Loucy (cell line): Measurements from ENCODE around the gene ITGA6.
A peak's percentile ranks its signal among the peaks of the same experiment; 100 is the strongest.

Experiments used
- H2AFZ ChIP-seq: fragments of 200-600 bp; sonication (generic); 2 replicates; pipeline ENCODE4 v1.6.0; 2016; ENCODE audit warnings: antibody characterized with exemption, mild to moderate bottlenecking, low read length, moderate library complexity
- H3F3A ChIP-seq: fragments of 200-600 bp; 2 replicates; pipeline ENCODE4 v1.6.0; 2016; ENCODE audit warnings: antibody characterized with exemption, low read depth, mild to moderate bottlenecking
- H3K27me3 ChIP-seq: fragments of 200-600 bp; sonication (generic); 2 replicates; pipeline ENCODE4 v1.6.1; 2014; ENCODE audit warnings: low read length, mild to moderate bottlenecking; ENCODE audit not compliant: insufficient read depth, poor library complexity, severe bottlenecking
- H3K36me3 ChIP-seq: fragments of 200-600 bp; sonication (generic); 2 replicates; pipeline ENCODE4 v1.6.1; 2016; ENCODE audit warnings: low read length; ENCODE audit not compliant: insufficient read depth
- H3K4me1 ChIP-seq: fragments of 200-600 bp; sonication (generic); 2 replicates; pipeline ENCODE4 v1.5.1; 2014; ENCODE audit warnings: low read length, mild to moderate bottlenecking; ENCODE audit not compliant: insufficient read depth, poor library complexity, severe bottlenecking
- H3K4me2 ChIP-seq: fragments of 200-600 bp; sonication (generic); 2 replicates; pipeline ENCODE4 v1.6.0; 2014; ENCODE audit warnings: antibody characterized with exemption, low read length, low read depth, mild to moderate bottlenecking; ENCODE audit not compliant: poor library complexity, severe bottlenecking
- H3K4me3 ChIP-seq: fragments of 200-600 bp; sonication (generic); 2 replicates; pipeline ENCODE4 v1.5.1; 2014; ENCODE audit warnings: low read length, mild to moderate bottlenecking, mixed read lengths; ENCODE audit not compliant: poor library complexity, severe bottlenecking
- H3K79me2 ChIP-seq: fragments of 200-600 bp; sonication (generic); 2 replicates; pipeline ENCODE4 v1.6.1; 2014; ENCODE audit warnings: low read length; ENCODE audit not compliant: insufficient read depth
- H3K9ac ChIP-seq: fragments of 200-600 bp; sonication (generic); 2 replicates; pipeline ENCODE4 v1.6.0; 2014; ENCODE audit warnings: mild to moderate bottlenecking, low read depth, low read length, moderate library complexity; ENCODE audit not compliant: poor library complexity, severe bottlenecking
- H3K9me2 ChIP-seq: fragments of 200-600 bp; sonication (generic); replicated peaks from 2 replicates; pipeline ENCODE4 v1.6.1; 2016; ENCODE audit warnings: low read depth, low read length, mixed read lengths
- H3K9me3 ChIP-seq: fragments of 200-600 bp; sonication (generic); 2 replicates; pipeline ENCODE4 v1.6.1; 2014; ENCODE audit warnings: mild to moderate bottlenecking, antibody characterized with exemption, low read length, low read depth; ENCODE audit not compliant: insufficient read depth
- H4K20me1 ChIP-seq: fragments of 200-600 bp; sonication (generic); 2 replicates; pipeline ENCODE4 v1.6.0; 2014; ENCODE audit warnings: antibody characterized with exemption, low read length, mild to moderate bottlenecking; ENCODE audit not compliant: insufficient read depth, poor library complexity, severe bottlenecking
- CTCF ChIP-seq: fragments of 200-600 bp; sonication (generic); conservative IDR thresholded peaks from 2 replicates; pipeline ENCODE4 v1.5.1; 2014; ENCODE audit warnings: mild to moderate bottlenecking, antibody characterized with exemption, low read length
- EZH2phosphoT487 ChIP-seq: fragments of 200-600 bp; IDR thresholded peaks from 2 replicates; pipeline ENCODE4 v1.6.1; 2018; ENCODE audit warnings: antibody characterized with exemption, mild to moderate bottlenecking, moderate library complexity, borderline replicate concordance

The ITGA6 gene

GRCh38 chr2:172550419-172550818, 123.0 kb downstream of the ITGA6 start:
- Histone ChIP-seq H3K79me2 (peaks cover 23% of the 10 kb centered on the region; the same call in 1 of the 2 replicates), H3K27me3 (peaks cover 11% of the 10 kb centered on the region), H3K9me3 (peaks cover 11% of the 10 kb centered on the region; the same call in 1 of the 2 replicates), H3K4me1 (peaks cover 17% of the 10 kb centered on the region), H3F3A (no peaks in the 10 kb centered on the region), H4K20me1 (peaks cover 4% of the 10 kb centered on the region), H3K36me3 (peaks cover 2% of the 10 kb centered on the region; the same call in 1 of the 2 replicates), H3K9ac (no peak overlapping the region), H2AFZ (no peak overlapping the region), H3K4me3 (no peak overlapping the region), H3K4me2 (peak overlapping the region; percentile 34), H3K9me2 (no peaks in the 10 kb centered on the region)
- TF ChIP-seq CTCF, result no peak
- no peak for TF ChIP-seq EZH2phosphoT487

- Histone ChIP-seq H3K4me3 (no peak overlapping the region), H4K20me1 (peaks cover 4% of the 10 kb centered on the region), H3K9ac (no peak overlapping the region), H3K36me3 (peaks cover 2% of the 10 kb centered on the region; the same call in 1 of the 2 replicates), H3K4me1 (peaks cover 17% of the 10 kb centered on the region), H3K9me3 (peaks cover 6% of the 10 kb centered on the region; the same call in 1 of the 2 replicates), H3K9me2 (no peaks in the 10 kb centered on the region), H2AFZ (no peak overlapping the region), H3K27me3 (peaks cover 11% of the 10 kb centered on the region), H3F3A (no peaks in the 10 kb centered on the region), H3K79me2 (peaks cover 23% of the 10 kb centered on the region; the same call in 1 of the 2 replicates), H3K4me2 (peak overlapping the region; percentile 34)
- no peak for TF ChIP-seq EZH2phosphoT487
- TF ChIP-seq CTCF, result no peak
Observed at GRCh38 chr2:172551271-172551670, 123.9 kb downstream of the ITGA6 start.

GRCh38 chr2:172552547-172553291, 125.3 kb downstream of the ITGA6 start:
- no peak overlapping the region for H3K9ac ChIP-seq
- H3K4me2 ChIP-seq, result no peak overlapping the region
- peaks cover 17% of the 10 kb centered on the region for H3K4me1 ChIP-seq
- H3K9me3 ChIP-seq, result peaks cover 4% of the 10 kb centered on the region; the same call in 1 of the 2 replicates
- H3F3A ChIP-seq, result no peaks in the 10 kb centered on the region
- H3K27me3 ChIP-seq, result peaks cover 11% of the 10 kb centered on the region
- H4K20me1 ChIP-seq, result peaks cover 13% of the 10 kb centered on the region
- H3K4me3 ChIP-seq, result no peak overlapping the region
- H3K9me2 ChIP-seq, result no peaks in the 10 kb centered on the region
- no peaks in the 10 kb centered on the region for H3K36me3 ChIP-seq
- peaks cover 37% of the 10 kb centered on the region for H3K79me2 ChIP-seq
- TF ChIP-seq CTCF, result no peak
- TF ChIP-seq EZH2phosphoT487, result no peak
- H2AFZ ChIP-seq, result no peak overlapping the region
